ENCODE measurements around the gene SRM.
"Not testable (repeated sequence)": the region's sequence is repeated elsewhere in the genome, so short reads cannot be mapped to it uniquely, and the experiment has no call there.

Gene SRM

GRCh38 chr1:11051781-11052511 is 7.9 kb downstream of the SRM start:
- no peak overlapping the region for H3K4me3 ChIP-seq (replicated peaks; ENCODE audit: low read depth, low read length)
- no peak for TF ChIP-seq CTCF (IDR thresholded peaks at IDR 0.05; ENCODE audit: low read depth, low read length, missing control alignments)
- DNase-seq (ENCODE audit: extremely low read depth, low read depth): no peak

- not testable (repeated sequence) for DNase-seq (ENCODE audit: extremely low read depth, low read depth); H3K4me3 ChIP-seq (replicated peaks; ENCODE audit: low read depth, low read length)
These were observed 8.7 kb downstream of the SRM start for GRCh38 chr1:11051121-11051520.

DNA sequence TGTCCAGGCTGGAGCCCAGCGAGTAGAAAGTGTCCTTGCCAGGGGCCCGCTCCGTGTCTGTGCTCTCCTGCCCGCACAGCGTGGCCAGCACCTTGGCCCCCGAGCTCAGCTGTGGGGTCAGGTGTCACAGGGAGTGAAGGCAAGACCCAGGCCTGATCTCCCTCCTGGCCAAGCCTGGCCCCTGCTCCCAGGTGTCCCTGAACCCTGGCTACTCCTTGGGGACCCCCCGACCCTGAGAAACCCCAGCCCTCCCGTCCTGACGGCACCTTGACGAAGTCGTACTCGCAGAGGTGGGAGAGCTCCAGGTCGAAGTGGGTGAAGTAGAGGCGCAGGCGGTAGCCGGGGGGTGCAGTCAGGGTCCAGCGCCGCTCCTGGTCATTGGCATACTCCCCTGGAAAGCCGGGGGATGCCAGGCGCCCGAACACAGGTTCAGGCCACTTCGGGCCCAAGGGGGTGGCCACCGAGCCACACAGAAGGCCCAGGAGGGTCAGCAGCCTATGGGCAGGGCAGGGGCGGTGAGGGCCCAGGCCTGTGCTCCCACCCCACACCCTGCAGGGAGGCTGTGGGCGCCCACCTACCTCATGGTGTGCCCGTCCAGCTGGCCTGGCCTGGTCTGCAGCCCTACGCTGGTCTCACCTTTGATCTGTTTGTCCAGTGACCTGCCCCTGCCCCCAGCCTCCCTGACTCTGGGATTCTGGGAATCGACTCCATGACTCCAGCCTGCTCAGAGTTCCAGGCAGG is 13.0 kb downstream of the SRM start, which contains the start of gene MASP2:
MASP2 (minus strand) TSS at position 615 of the 741 bp plus-strand sequence; CDS start at position 583, 32 bp downstream.
- no peak within 1 kb of the TSS for H3K4me3 ChIP-seq (replicated peaks; ENCODE audit: low read depth, low read length)
- no peak for TF ChIP-seq CTCF (IDR thresholded peaks at IDR 0.05; ENCODE audit: low read depth, low read length, missing control alignments)
- DNase-seq (ENCODE audit: extremely low read depth, low read depth): no peak

DNA sequence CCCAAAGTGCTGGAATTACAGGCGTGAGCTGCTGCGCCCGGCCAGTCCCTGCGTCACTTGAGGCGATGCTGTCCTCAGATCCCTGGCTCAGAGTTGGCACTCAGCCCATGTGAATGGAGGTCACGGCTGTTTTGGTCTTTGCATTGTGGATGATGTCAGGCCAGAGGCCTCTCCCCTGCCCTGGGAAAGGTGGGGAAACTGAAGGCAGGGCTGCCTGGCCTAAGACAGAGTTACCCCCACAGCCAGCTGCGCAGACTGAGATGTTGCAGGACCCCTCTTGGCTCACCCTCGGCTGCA is 13.6 kb downstream of the SRM start:
- DNase-seq (ENCODE audit: extremely low read depth, low read depth): no peak
- no peak for TF ChIP-seq CTCF (IDR thresholded peaks at IDR 0.05; ENCODE audit: low read depth, low read length, missing control alignments)
- H3K4me3 ChIP-seq (replicated peaks; ENCODE audit: low read depth, low read length): no peak overlapping the region

DNA sequence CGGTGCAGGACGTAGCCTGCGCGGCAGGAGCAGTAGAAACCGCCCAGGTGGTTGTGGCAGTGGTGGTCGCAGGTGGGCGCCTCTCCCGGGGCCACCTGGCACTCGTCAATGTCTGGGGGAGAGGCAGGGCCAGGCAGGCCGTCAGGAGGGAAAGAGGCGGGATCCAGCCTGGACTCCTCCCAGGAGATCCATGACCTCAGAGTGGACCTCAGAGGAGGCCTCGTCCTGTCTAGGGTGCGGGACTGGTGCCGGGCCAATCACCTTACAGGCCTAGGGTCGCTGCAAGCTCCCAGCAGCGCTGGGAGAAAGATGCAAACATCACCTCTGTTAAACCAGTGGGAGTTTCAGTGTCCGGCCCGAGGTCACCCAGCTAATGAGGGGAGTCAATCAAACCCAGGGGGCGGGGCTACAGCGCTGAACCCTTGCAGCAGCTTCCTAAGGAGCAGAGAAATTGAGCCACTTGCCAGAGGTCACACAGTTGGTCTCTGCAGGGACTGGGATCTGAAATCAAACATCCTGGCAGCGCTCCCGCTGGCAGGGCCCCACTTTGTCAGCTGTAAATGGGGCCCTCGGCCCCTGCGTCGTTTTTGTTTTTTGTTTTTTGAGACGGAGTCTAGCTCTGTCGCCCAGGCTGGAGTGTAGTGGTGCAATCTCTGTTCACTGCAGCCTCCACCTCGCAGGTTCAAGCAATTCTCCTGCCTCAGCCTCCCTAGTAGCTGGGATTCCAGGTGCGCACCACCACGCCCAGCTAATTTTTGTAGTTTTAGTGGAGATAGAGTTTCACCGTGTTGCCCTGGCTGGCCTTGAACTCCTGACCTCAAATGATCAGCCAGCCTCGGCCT is 14.2 kb downstream of the SRM start:
- TF ChIP-seq CTCF (IDR thresholded peaks at IDR 0.05; ENCODE audit: low read depth, low read length, missing control alignments): no peak
- no peak for DNase-seq (ENCODE audit: extremely low read depth, low read depth)
- no peak overlapping the region for H3K4me3 ChIP-seq (replicated peaks; ENCODE audit: low read depth, low read length)

DNA sequence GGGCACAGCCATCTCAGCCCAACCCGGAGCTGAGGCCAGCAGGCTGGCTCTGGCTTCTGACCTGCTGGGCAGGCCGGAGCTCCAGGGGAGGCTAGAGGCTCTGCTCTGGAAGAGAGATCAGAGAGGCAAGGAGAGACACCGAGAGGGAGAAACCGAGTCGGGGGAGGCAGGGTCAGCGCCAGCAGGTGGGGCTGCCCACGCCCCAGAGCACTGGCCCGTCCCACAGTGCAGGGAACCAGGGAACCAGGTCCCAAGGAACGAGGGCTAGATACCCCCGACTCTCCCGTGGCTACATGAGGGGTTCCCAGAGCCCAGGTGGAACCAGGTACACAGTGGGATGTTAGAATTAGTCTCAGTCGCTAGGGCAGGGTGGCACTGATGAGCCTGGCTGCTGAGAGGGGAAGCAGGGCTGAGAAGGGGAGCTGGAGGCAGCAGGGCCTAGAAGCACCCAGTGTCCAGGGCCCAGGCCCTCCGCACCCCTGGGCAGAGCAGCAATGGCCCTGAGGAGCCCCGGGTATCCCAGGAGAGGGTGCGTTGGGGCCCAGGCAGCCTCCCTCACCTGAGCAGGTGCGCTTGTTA is 14.9 kb downstream of the SRM start:
- no peak for DNase-seq (ENCODE audit: extremely low read depth, low read depth)
- H3K4me3 ChIP-seq (replicated peaks; ENCODE audit: low read depth, low read length): no peak overlapping the region
- TF ChIP-seq CTCF (IDR thresholded peaks at IDR 0.05; ENCODE audit: low read depth, low read length, missing control alignments): no peak
